Bronchial epithelial cell (primary cell): ENCODE data around the gene CACNA2D3. TPM values are rescaled to one million over a fixed set of nuclear protein-coding genes. Genes with fewer than 3 reads are reported as not detected.

Experiments
- DNase-seq: peaks from one replicate; pipeline ENCODE4 v3.0.0-alpha.2; 2010; ENCODE audit warnings: low read depth
- FAIRE-seq: peaks from 2 replicates; lab custom pipeline; 2011; peaks lifted over from hg19 to GRCh38; lab: Jason Lieb, UNC
- H3K27me3 ChIP-seq: 2 replicates; pipeline ENCODE4 v1.5.1; 2011; ENCODE audit warnings: low read length; ENCODE audit not compliant: control insufficient read depth, insufficient read depth
- H3K36me3 ChIP-seq: 2 replicates; pipeline ENCODE4 v1.5.1; 2011; ENCODE audit warnings: low read length; ENCODE audit not compliant: control insufficient read depth, insufficient read depth
- H3K4me3 ChIP-seq: 2 replicates; pipeline ENCODE4 v1.5.1; 2011; ENCODE audit warnings: mild to moderate bottlenecking, low read depth, low read length, control low read depth
- CTCF ChIP-seq: IDR thresholded peaks from 2 replicates; pipeline ENCODE4 v1.5.1; 2011; ENCODE audit warnings: mild to moderate bottlenecking, moderate library complexity, low read length, control low read depth, inconsistent platforms; ENCODE audit not compliant: insufficient read depth, severe bottlenecking
- total RNA-seq: library from RNA; depleted of rRNA; stranded (reverse); fragments of >200 nt; gene quantifications from 2 replicates; pipeline ENCODE4 v1.2.1, GENCODE V29; 2014

The CACNA2D3 gene
- total RNA-seq, 1 donor from 2014 or later: not detected

GRCh38 chr3:54180921-54181320, 58.6 kb downstream of the CACNA2D3 start:
- H3K27me3 ChIP-seq: no peaks in the 10 kb centered on the region
- TF ChIP-seq CTCF: no peak
- no peak overlapping the region for H3K4me3 ChIP-seq
- FAIRE-seq (no peak), DNase-seq (no peak)
- no peaks in the 10 kb centered on the region for H3K36me3 ChIP-seq

GRCh38 chr3:54182242-54182641, 59.9 kb downstream of the CACNA2D3 start:
- no peak for DNase-seq
- Histone ChIP-seq H3K36me3 (no peaks in the 10 kb centered on the region), H3K4me3 (no peak overlapping the region), H3K27me3 (no peaks in the 10 kb centered on the region)
- no peak for TF ChIP-seq CTCF
- no peak for FAIRE-seq

GRCh38 chr3:54185740-54186139, 63.4 kb downstream of the CACNA2D3 start:
- no peak overlapping the region for H3K4me3 ChIP-seq

GRCh38 chr3:54188176-54188791, 65.9 kb downstream of the CACNA2D3 start:
- TF ChIP-seq CTCF: no peak
- Histone ChIP-seq H3K27me3 (no peaks in the 10 kb centered on the region), H3K4me3 (no peak overlapping the region), H3K36me3 (no peaks in the 10 kb centered on the region)
- FAIRE-seq (no peak), DNase-seq (peak; percentile 46)

More at GRCh38 chr3:54185740-54186139, 63.4 kb downstream of the CACNA2D3 start:
- no peaks in the 10 kb centered on the region for H3K36me3 ChIP-seq
- H3K27me3 ChIP-seq: no peaks in the 10 kb centered on the region
- FAIRE-seq (no peak), DNase-seq (no peak)
- no peak for TF ChIP-seq CTCF

GRCh38 chr3:54191220-54191619, 68.9 kb downstream of the CACNA2D3 start:
- Histone ChIP-seq H3K4me3 (no peak overlapping the region), H3K27me3 (no peaks in the 10 kb centered on the region), H3K36me3 (no peaks in the 10 kb centered on the region)
- no peak for FAIRE-seq
- no peak for DNase-seq
- TF ChIP-seq CTCF: no peak

GRCh38 chr3:54192026-54192425, 69.7 kb downstream of the CACNA2D3 start:
- H3K4me3 ChIP-seq: no peak overlapping the region
- no peak for DNase-seq
- no peaks in the 10 kb centered on the region for H3K36me3 ChIP-seq
- FAIRE-seq: no peak
- H3K27me3 ChIP-seq: no peaks in the 10 kb centered on the region
- no peak for TF ChIP-seq CTCF
